Measurements from ENCODE around the gene YDJC. TPM values are rescaled to one million over a fixed set of nuclear protein-coding genes. Genes with fewer than 3 reads are reported as not detected.
"Not testable (repeated sequence)": the region's sequence is repeated elsewhere in the genome, so short reads cannot be mapped to it uniquely, and the experiment has no call there.

YDJC gene
- 10 to 100 TPM; 45.7 to 63.0 TPM for total RNA-seq

GRCh38 chr22:21629255-21630149 lies at the start of gene YDJC:
Gene YDJC (minus strand): TSS chr22:21630022. CDS start chr22:21630014, 8 bp downstream.
- DNase-seq (peak; percentile 95 to 97 (median 96)), ATAC-seq (peak; percentile 93)
- Histone ChIP-seq H3K4me1 (peaks cover 26% of the 10 kb centered on the region), H3K9me3 (no peaks in the 10 kb centered on the region), H3K36me3 (replicated peaks in 1 of 2; ENCODE audit: insufficient read depth in 1 of 2, low read depth in 2 of 2) (no peaks in the 10 kb centered on the region), H3K4me3 (peak within 1 kb of the TSS; percentile 91 to 100), H3K27ac (peak within 1 kb of the TSS; percentile 68 to 94 (median 80)), H3K27me3 (no peaks in the 10 kb centered on the region)
- peak; percentile 60 to 83 (median 81) for TF ChIP-seq POLR2A (IDR thresholded peaks at IDR 0.05)
- TF ChIP-seq CTCF (IDR thresholded peaks at IDR 0.05): peak; percentile 40 to 97 (median 75)
- intact Hi-C loops (cut with DNase I): no loop called here
- WGBS, 2 donors: 1% methylated on average over 93 of the region's 93 CpGs; no CpG with 5 or more reads in 1 of the 2 donors

- intact Hi-C loops (cut with DNase I): no loop called here
- TF ChIP-seq CTCF (IDR thresholded peaks at IDR 0.05) (no peak), POLR2A (IDR thresholded peaks at IDR 0.05) (no peak)
- Histone ChIP-seq H3K27ac (no peak overlapping the region), H3K4me1 (peaks cover 31% of the 10 kb centered on the region), H3K36me3 (replicated peaks in 1 of 2; ENCODE audit: insufficient read depth in 1 of 2, low read depth in 2 of 2) (peaks cover 5 to 17% of the 10 kb centered on the region in 2 donors), H3K9me3 (no peaks in the 10 kb centered on the region), H3K4me3 (no peak overlapping the region), H3K27me3 (no peaks in the 10 kb centered on the region)
- ATAC-seq (no peak), DNase-seq (no peak)
- 81 to 95% methylated on average over 4 of the region's 4 CpGs for WGBS, 2 donors
Observed at GRCh38 chr22:21679383-21679782, 49.6 kb upstream of the YDJC start.

- H3K9me3 ChIP-seq; ATAC-seq; intact Hi-C loops (cut with DNase I); H3K27ac ChIP-seq; DNase-seq; H3K27me3 ChIP-seq; H3K4me3 ChIP-seq: not testable (repeated sequence)
- 86 to 100% methylated on average over 7 to 12 of the region's 12 CpGs for WGBS, 2 donors
- Histone ChIP-seq H3K36me3 (replicated peaks in 1 of 2; ENCODE audit: insufficient read depth in 1 of 2, low read depth in 2 of 2) (peaks cover 5 to 21% of the 10 kb centered on the region in 2 donors), H3K4me1 (peaks cover 28% of the 10 kb centered on the region)
Observed at GRCh38 chr22:21678842-21679241, 49.0 kb upstream of the YDJC start.

GRCh38 chr22:21677606-21678443 lies 48.0 kb upstream of the YDJC start:
- 87 to 93% methylated on average over 9 to 15 of the region's 15 CpGs for WGBS, 2 donors
- no peaks in the 10 kb centered on the region for H3K27me3 ChIP-seq
- ATAC-seq (no peak), DNase-seq (peak in 1 of 4 donors; percentile 29)
- intact Hi-C loops (cut with DNase I): no loop called here
- no peak for TF ChIP-seq POLR2A (IDR thresholded peaks at IDR 0.05)
- no peak for TF ChIP-seq CTCF (IDR thresholded peaks at IDR 0.05)
- no peak overlapping the region for H3K4me3 ChIP-seq
- H3K27ac ChIP-seq: no peak overlapping the region
- peaks cover 18% of the 10 kb centered on the region for H3K4me1 ChIP-seq
- no peaks in the 10 kb centered on the region for H3K9me3 ChIP-seq
- H3K36me3 ChIP-seq (replicated peaks in 1 of 2; ENCODE audit: insufficient read depth in 1 of 2, low read depth in 2 of 2): peaks cover 11 to 25% of the 10 kb centered on the region in 2 donors
